Urothelium cell line (cell line): ENCODE results near the gene SERPINA1.

Experiments
- DNase-seq: peaks from one replicate; pipeline ENCODE4 v3.0.0; 2011; ENCODE audit warnings: low spot score, mixed read lengths
- FAIRE-seq: peaks from 2 replicates; lab custom pipeline; 2011; peaks lifted over from hg19 to GRCh38; lab: Jason Lieb, UNC

The SERPINA1 gene

DNA sequence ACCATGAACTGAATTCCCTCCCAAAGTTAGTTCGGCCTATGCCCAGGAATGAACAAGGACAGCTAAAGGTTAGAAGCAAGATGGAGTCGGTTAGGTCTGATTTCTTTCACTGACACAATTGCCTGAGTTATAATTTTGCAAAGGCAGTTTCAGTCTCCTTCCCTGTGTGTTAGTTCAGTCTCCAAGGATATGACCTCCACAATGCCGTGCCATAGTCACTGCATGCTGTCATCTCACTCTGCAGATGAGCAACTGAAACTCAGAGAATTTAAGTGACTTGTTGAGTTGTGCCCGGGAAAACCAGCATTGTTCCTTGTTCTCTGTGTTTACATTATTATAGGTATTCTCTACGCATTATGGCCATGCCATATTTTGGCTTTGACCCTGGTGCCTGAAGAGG lies 10.1 kb upstream of the SERPINA1 start:
- DNase-seq, result no peak
- no peak for FAIRE-seq

DNA sequence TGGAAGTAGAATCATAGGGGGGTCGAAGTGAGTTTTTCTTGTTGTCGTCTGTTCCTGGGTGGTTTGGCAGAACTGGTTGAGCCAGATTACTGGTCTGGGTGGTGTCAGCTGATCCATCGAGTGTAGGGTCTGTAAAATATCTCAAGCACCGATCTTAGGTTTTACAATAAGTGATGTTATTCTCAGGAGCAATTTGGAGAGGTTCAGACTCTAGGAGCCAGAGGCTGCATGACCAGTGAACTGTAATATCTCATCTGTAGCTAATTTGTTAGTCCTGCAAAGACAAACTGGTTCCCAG lies 9.7 kb upstream of the SERPINA1 start:
- no peak for DNase-seq
- no peak for FAIRE-seq

- DNase-seq, result no peak
- FAIRE-seq, result no peak
Observed at GRCh38 chr14:94397289-94398181, 9.1 kb upstream of the SERPINA1 start.

DNA sequence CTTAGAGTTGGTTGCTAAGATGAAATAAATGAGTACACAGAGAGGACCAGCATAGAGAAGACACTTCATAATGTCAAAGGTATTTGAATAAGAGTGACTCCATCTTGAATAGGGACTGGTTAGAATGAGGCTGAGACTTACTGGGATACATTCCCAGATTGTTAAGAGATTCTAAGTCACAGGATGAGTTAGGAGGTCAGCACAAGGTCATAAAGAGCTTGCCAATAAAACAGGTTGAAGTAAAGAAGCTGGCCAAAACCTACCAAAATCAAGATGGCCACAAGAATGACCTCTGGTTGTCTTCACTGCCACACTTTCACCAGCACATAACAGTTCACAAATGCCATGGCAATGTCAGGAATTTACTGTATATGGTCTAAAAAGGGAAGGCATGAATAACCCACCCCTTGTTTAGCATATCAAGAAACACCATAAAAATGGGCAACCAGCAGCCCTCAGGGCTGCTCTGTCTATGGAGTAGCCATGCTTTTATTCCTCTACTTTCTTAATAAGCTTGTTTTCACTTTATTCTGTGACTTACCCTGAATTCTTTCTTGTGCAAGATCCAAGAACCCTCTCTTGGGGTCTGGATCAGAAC lies 8.3 kb upstream of the SERPINA1 start:
- no peak for FAIRE-seq
- no peak for DNase-seq

GRCh38 chr14:94395888-94396574 lies 7.6 kb upstream of the SERPINA1 start:
- FAIRE-seq (no peak), DNase-seq (no peak)

DNA sequence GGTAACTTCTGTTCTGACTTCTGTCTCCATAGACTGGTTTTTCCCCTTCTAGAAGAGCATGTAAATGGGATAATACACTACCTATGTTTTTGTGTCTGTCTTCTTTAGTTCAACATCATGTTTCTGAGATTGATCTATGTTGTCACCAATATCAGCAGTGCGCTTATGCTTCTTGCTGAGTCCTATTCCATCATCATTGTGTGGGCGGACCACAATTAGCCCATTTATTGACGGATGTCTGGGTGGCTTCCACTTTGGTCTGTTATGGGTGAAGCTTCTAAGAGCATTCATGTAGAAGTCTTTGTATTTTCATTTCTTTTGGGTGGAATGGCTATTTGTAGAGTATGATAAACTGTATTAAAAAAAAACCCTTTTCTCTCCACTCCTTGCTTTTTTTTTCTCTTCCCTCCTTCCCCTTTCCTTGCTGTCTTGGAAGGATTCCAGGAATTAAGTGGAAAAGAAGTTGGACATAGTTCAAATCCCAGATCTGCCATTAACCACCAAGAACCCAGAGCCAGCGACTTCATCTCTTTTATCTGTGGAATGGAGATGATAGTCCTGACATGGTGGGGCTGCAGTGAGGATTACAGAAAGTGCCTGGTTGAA lies 7.0 kb upstream of the SERPINA1 start:
- FAIRE-seq, result no peak
- DNase-seq, result no peak

- FAIRE-seq (no peak), DNase-seq (no peak)
Observed at GRCh38 chr14:94394581-94395207, 6.3 kb upstream of the SERPINA1 start.

GRCh38 chr14:94394025-94394493 lies 5.7 kb upstream of the SERPINA1 start:
- DNase-seq (no peak), FAIRE-seq (no peak)

- DNase-seq (no peak), FAIRE-seq (no peak)
Observed at GRCh38 chr14:94393474-94393873, 5.1 kb upstream of the SERPINA1 start.

DNA sequence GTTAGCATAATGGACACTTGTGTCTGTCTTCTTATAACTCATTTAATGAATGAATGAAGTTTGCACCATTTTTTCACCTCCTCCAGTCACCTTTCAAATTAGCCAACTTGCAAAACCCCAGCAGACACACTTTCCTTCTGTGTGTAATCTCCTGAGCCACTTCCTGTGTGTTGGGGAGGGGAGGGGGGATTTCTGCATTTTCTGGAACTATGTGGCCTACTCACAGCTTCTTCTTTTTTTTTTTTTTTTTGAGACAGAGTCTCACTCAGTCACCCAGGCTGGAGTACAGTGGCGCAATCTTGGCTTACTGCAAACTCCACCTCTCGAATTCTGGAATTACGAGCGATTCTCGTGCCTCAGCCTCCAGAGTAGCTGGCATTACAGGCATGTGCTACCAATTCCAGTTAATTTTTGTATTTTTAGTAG lies 4.1 kb upstream of the SERPINA1 start:
- FAIRE-seq, result no peak

DNA sequence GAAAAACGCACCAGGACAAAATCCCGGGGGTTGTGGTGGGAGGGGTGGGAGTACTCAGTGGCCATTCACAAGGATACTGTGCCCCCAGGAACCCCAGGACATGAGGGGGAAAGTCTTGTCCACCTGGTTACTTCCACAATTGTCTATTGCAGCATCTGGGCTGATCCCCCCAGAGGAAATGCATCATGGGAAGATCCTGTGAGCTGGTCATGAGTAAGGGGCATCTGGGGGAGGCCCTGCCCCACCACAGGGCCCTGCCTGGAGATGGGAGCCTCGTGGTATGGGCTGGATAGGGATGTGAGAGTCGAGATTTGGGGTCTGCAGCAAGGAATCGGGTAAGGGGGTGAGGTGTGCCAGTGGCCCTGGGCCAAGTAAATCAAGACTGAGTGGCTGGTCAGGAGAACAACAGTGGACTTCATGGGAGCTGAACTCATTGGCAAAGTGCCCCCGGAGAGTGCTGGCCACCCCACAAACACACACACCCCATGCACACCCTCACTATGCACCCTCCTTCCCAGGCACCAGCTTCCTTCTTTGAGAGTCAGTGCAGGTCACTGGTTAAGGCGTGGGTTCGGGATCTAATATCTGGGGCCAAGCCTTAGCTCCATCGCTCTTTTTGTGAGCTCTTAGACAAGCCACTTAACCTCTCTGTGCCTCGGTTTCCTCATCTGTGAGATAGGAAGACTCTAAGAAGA lies 3.0 kb upstream of the SERPINA1 start:
- DNase-seq (no peak), FAIRE-seq (no peak)

More for the DNA sequence above, 4.1 kb upstream of the SERPINA1 start:
- peak; percentile 43 for DNase-seq

DNA sequence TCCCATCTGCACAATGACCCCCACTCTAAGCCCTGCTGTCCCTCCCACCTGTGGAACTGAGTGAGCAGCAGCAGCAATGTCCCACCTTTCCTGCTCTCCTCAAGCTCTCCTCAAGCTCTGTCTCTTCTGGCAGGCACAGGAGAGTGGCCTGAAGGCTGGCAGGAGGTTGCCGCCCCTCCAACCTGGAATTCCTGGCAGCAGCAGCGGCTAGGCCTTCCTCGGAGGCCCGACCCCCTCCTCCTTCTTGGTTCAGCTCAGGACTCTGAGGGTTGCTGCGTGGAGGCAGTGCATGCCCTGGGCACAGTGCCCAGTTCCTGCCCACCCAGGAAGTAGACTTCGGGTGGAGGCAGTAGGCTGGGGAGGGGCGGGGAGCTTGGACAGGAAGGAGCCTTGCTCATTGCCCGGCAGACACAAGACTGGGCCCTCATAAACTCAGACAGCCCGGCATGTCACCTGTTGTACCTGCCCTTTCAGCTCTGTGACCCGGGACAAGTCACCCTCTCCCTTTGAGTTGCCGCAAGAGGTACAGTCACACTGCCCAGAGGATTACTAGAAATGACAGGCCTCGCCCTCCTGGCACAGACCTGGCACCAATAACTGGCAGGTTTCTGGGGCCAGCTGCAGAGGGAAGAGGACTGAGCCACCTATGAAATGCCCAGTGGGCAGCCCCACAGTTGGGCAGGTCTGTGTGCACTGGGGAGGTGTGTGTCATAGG lies 2.1 kb upstream of the SERPINA1 start:
- peak; percentile 30 for FAIRE-seq
- peak; percentile 53 for DNase-seq

GRCh38 chr14:94389731-94390371 lies 1.4 kb upstream of the SERPINA1 start:
- DNase-seq (no peak), FAIRE-seq (no peak)

DNA sequence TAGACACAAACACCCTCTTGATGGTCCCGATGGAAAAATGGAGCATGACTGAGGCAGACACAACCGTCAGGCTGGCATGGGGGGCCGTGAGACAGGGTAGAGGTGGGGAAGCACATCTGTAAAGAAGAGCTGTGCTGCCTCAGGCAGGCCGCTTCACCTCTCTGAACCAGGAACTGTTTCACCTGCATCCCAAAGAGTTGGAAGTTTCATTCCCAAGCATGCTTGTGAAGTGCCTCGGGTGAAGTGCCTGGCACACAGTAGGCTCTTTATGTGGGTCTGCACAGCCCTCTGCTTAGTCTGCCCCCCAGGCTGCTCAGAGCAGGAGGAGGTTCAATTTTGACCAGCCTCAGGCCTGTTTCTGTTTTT lies 685 bp upstream of the SERPINA1 start:
- no peak for FAIRE-seq

GRCh38 chr14:94388027-94388383 lies 397 bp downstream of the SERPINA1 start:
- FAIRE-seq (no peak), DNase-seq (no peak)

More for the DNA sequence above, 685 bp upstream of the SERPINA1 start:
- DNase-seq, result no peak

GRCh38 chr14:94387051-94388026 lies 1.1 kb downstream of the SERPINA1 start:
- FAIRE-seq, result no peak

DNA sequence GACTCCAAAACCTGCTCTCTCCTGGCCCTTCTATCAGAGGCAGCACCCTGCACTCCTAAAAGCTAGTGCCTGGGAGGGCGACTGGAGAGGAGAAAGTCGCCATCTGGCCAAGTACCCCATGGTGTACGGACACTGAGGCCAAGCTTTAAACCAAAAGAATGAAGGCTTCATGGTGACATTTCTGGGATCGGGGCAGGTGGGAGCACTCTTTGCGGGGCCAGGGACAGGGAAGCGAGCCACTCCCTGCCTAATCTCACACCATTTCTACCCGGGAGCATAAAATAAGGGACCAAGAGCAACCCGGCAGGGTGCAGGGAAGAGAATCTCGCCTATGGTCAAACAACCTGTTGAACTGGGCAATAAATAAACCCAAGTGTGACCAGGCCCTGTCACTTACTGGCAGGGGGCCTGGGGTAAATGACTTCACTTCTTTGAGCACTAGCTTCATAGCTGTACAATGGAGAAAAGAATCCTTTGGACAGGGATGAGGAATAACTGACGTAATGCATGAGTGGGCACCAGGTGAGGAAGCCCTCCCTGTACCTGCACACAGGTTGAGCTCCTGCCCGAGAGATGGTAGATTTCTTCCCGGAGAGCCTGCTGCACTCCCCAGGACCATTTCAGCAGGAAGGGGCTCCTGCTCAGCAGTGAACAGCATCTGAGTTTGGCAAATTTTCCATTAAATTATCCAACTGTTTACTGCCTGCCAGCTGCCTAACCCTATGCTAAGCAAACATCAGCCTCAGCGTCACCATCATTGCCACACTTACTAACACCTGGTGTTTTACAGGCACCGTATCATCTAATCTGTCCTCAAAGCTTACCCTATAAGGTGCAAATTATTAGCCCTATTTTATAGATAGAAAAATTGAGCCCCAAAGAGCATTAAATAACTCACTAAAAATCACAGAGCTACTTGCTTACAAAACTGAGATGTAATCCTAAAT lies 2.0 kb downstream of the SERPINA1 start:
- FAIRE-seq (no peak), DNase-seq (no peak)

More at GRCh38 chr14:94387051-94388026, 1.1 kb downstream of the SERPINA1 start:
- DNase-seq, result no peak
